IPS DF 19.7 (cell line): Measurements from ENCODE around the gene RHOG.

Source experiments
- DNase-seq: peaks from one replicate; pipeline ENCODE4 v3.0.0-alpha.2; 2013; ENCODE audit warnings: low read depth, low spot score

Gene RHOG

GRCh38 chr11:3859373-3859881 is 18.7 kb upstream of the RHOG start:
- no peak for DNase-seq

- no peak for DNase-seq
Observed at GRCh38 chr11:3857628-3858027, 16.9 kb upstream of the RHOG start.

GRCh38 chr11:3856856-3857553 is 16.2 kb upstream of the RHOG start:
- DNase-seq = no peak

GRCh38 chr11:3855808-3856491 is 15.2 kb upstream of the RHOG start:
- no peak for DNase-seq

GRCh38 chr11:3854977-3855807 is 14.4 kb upstream of the RHOG start, which contains the start of gene STIM1:
Gene STIM1, plus strand, starts transcription at chr11:3855664. Its CDS starts 607 bp downstream, at chr11:3856271.
- DNase-seq = no peak

- DNase-seq = no peak
Observed at GRCh38 chr11:3854660-3854976, 13.9 kb upstream of the RHOG start.

- no peak for DNase-seq
Observed at GRCh38 chr11:3853899-3854659, 13.3 kb upstream of the RHOG start.

GRCh38 chr11:3853545-3853842 is 12.7 kb upstream of the RHOG start:
- no peak for DNase-seq

- DNase-seq = no peak
Observed at GRCh38 chr11:3849297-3849874, 8.6 kb upstream of the RHOG start.

- no peak for DNase-seq
Observed at GRCh38 chr11:3845670-3846069, 4.9 kb upstream of the RHOG start.

GRCh38 chr11:3845246-3845645 is 4.5 kb upstream of the RHOG start:
- DNase-seq = no peak

- no peak for DNase-seq
Observed at GRCh38 chr11:3843326-3843725, 2.6 kb upstream of the RHOG start.

- DNase-seq = no peak
Observed at GRCh38 chr11:3841426-3842350, 929 bp upstream of the RHOG start.

GRCh38 chr11:3840004-3840869 is 522 bp downstream of the RHOG start:
- DNase-seq = no peak

GRCh38 chr11:3838504-3838903 is 2.3 kb downstream of the RHOG start:
- no peak for DNase-seq

- DNase-seq = no peak
Observed at GRCh38 chr11:3837793-3838192, 3.0 kb downstream of the RHOG start.

GRCh38 chr11:3836903-3837302 is 3.9 kb downstream of the RHOG start:
- DNase-seq = no peak

- no peak for DNase-seq
Observed at GRCh38 chr11:3835751-3836150, 5.0 kb downstream of the RHOG start.

GRCh38 chr11:3834664-3835461 is 5.9 kb downstream of the RHOG start:
- no peak for DNase-seq
